ENCODE measurements around the gene SERGEF. TPM values are rescaled to one million over a fixed set of nuclear protein-coding genes. Genes with fewer than 3 reads are reported as not detected.

The SERGEF gene
- total and polyA plus RNA-seq, 2 of the 4 experiments (the other 2 are of a cell fraction) = 12.2 to 18.1 TPM

GRCh38 chr11:17934194-17934593 lies 78.7 kb downstream of the SERGEF start:
- Histone ChIP-seq H3K18ac (ENCODE audit: low read depth, low read length) (no peak overlapping the region), H3K56ac (ENCODE audit: extremely low read depth, insufficient read depth, low read length) (no peak overlapping the region), H2BK5ac (ENCODE audit: low read depth, low read length, poor library complexity, severe bottlenecking) (no peak overlapping the region), H3K27ac (ENCODE audit: insufficient read depth, low read length) (no peak overlapping the region), H3K9me1 (ENCODE audit: insufficient read depth, low read length) (no peaks in the 10 kb centered on the region), H3K23ac (ENCODE audit: low read depth, low read length) (no peak overlapping the region), H3K36me3 (ENCODE audit: control insufficient read depth, insufficient read depth, low read length) (no peaks in the 10 kb centered on the region), H2BK120ac (ENCODE audit: low read depth, low read length) (no peak overlapping the region), H3K4me3 (ENCODE audit: insufficient read depth, low read depth, low read length) (no peak overlapping the region), H3K4me1 (ENCODE audit: control insufficient read depth, insufficient read depth, low read length) (no peaks in the 10 kb centered on the region), H3K4me2 (ENCODE audit: low read depth, low read length) (no peak overlapping the region), H3K9me3 (ENCODE audit: control insufficient read depth, insufficient read depth, low read length) (no peaks in the 10 kb centered on the region), H3K9ac (ENCODE audit: low read depth, low read length) (no peak overlapping the region), H3K4ac (ENCODE audit: low read depth, low read length) (no peak overlapping the region), H3K79me1 (ENCODE audit: low read depth in 1 of 2, low read length in 2 of 2) (no peaks in the 10 kb centered on the region), H2BK20ac (ENCODE audit: low read depth, low read length) (no peak overlapping the region), H4K20me1 (ENCODE audit: insufficient read depth, low read length) (no peaks in the 10 kb centered on the region), H4K8ac (ENCODE audit: low read depth in 2 of 2, low read length in 2 of 2) (no peak overlapping the region), H4K5ac (ENCODE audit: low read depth, low read length) (no peak overlapping the region), H3K27me3 (ENCODE audit: control insufficient read depth, insufficient read depth, low read length) (no peaks in the 10 kb centered on the region), H2BK15ac (ENCODE audit: low read depth, low read length) (no peak overlapping the region), H2AK5ac (ENCODE audit: low read depth, low read length) (no peak overlapping the region), H4K91ac (ENCODE audit: insufficient read depth, low read depth, low read length) (no peak overlapping the region), H2AK9ac (replicated peaks; ENCODE audit: low read depth, low read length, poor library complexity) (no peak overlapping the region), H2AFZ (replicated peaks; ENCODE audit: low read length, poor library complexity) (no peak overlapping the region), H3K14ac (replicated peaks; ENCODE audit: low read depth, low read length) (no peak overlapping the region)
- in situ Hi-C loops (cut with MboI; ENCODE audit: low sequenced_read_pairs) = no loop called here
- TF ChIP-seq, protein P1, sequence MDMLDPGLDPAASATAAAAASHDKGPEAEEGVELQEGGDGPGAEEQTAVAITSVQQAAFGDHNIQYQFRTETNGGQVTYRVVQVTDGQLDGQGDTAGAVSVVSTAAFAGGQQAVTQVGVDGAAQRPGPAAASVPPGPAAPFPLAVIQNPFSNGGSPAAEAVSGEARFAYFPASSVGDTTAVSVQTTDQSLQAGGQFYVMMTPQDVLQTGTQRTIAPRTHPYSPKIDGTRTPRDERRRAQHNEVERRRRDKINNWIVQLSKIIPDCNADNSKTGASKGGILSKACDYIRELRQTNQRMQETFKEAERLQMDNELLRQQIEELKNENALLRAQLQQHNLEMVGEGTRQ (IDR thresholded peaks at IDR 0.05; ENCODE audit: low read depth, low read length) = no peak
- TF ChIP-seq RFX5 (IDR thresholded peaks at IDR 0.05; ENCODE audit: low read depth, low read length) (no peak), RCOR1 (IDR thresholded peaks at IDR 0.05; ENCODE audit: insufficient replicate concordance, low read length) (no peak), NFE2L2 (IDR thresholded peaks at IDR 0.05; ENCODE audit: low read depth, low read length) (no peak)
- no CpG with 5 or more reads among the region's 1 CpG for WGBS, 2 experiments (ENCODE audit: extremely low coverage in 2 of 2, insufficient read length in 1 of 2)
- DNase-seq (no peak), ATAC-seq (ENCODE audit: low read depth) (no peak)
- no TSS peak for BruUV-seq (replicated peaks)
- ChIA-PET POLR2A (ENCODE audit: unreplicated experiment) (no interaction called here), CTCF (no interaction called here)
- dilution Hi-C loops (cut with HindIII; ENCODE audit: low sequenced_read_pairs, unreplicated experiment) = no loop called here
- intact Hi-C loops (cut with micrococcal nuclease) = no loop called here

All from IMR-90 (cell line).